ENCODE data around the gene CD99. TPM values are rescaled to one million over a fixed set of nuclear protein-coding genes. Genes with fewer than 3 reads are reported as not detected.

CD99 gene
- total and polyA plus RNA-seq, 2 of the 13 experiments (the other 11 are each of a cell fraction or from before 2014, with no cell fraction given): 78.8 to 111 TPM

GRCh38 chrX:2654436-2655340 lies 36.4 kb upstream of the CD99 start (continued):
- TF ChIP-seq ARID5B (CRISPR knock-in tag; IDR thresholded peaks at IDR 0.05): peak; percentile 66; the same call in 1 of the 2 replicates
- TF ChIP-seq ZNF788 (CRISPR knock-in tag; IDR thresholded peaks at IDR 0.05; ENCODE audit: borderline replicate concordance): peak; percentile 29; the same call in 1 of the 2 replicates
- no peak for TF ChIP-seq ZFP36L1 (CRISPR knock-in tag; IDR thresholded peaks at IDR 0.05)
- TF ChIP-seq ZFAT (CRISPR knock-in tag; conservative IDR thresholded peaks at IDR 0.05): no peak
- TF ChIP-seq KDM5A (IDR thresholded peaks at IDR 0.05; ENCODE audit: borderline replicate concordance, low read length): peak; percentile 54; the same call in 1 of the 2 replicates
- peak; percentile 19; the same call in 1 of the 3 replicates for TF ChIP-seq MXI1 (IDR thresholded peaks at IDR 0.05; ENCODE audit: borderline replicate concordance, low read depth, low read length)
- peak; percentile 73; the same call in 1 of the 2 replicates for TF ChIP-seq RXRA (CRISPR knock-in tag; IDR thresholded peaks at IDR 0.05)
- TF ChIP-seq ZNF609 (CRISPR knock-in tag; IDR thresholded peaks at IDR 0.05; ENCODE audit: borderline replicate concordance): peak; percentile 65
- TF ChIP-seq THAP9 (CRISPR knock-in tag; IDR thresholded peaks at IDR 0.05; ENCODE audit: borderline replicate concordance): 0 out of 2 replicates have a peak, but pooled peaks have one; percentile 23
- TF ChIP-seq RXRB (CRISPR knock-in tag; IDR thresholded peaks at IDR 0.05; ENCODE audit: borderline replicate concordance): peak; percentile 78
- TF ChIP-seq ZNF644 (CRISPR knock-in tag; IDR thresholded peaks at IDR 0.05; ENCODE audit: low read depth): 0 out of 2 replicates have a peak, but pooled peaks have one; percentile 14
- peak; percentile 31; the same call in 1 of the 2 replicates for TF ChIP-seq ZNF232 (CRISPR knock-in tag; IDR thresholded peaks at IDR 0.05; ENCODE audit: borderline replicate concordance)
- peak; percentile 52; the same call in 1 of the 2 replicates for TF ChIP-seq ZNF614 (CRISPR knock-in tag; IDR thresholded peaks at IDR 0.05; ENCODE audit: borderline replicate concordance)
- peak; percentile 76 for TF ChIP-seq FOXA3 (CRISPR knock-in tag; IDR thresholded peaks at IDR 0.05)
- TF ChIP-seq MEF2D (CRISPR knock-in tag; IDR thresholded peaks at IDR 0.05): peak; percentile 20; the same call in 1 of the 2 replicates
- 0 out of 2 replicates have a peak, but pooled peaks have one; percentile 30 for TF ChIP-seq TARDBP (CRISPR knock-in tag; IDR thresholded peaks at IDR 0.05)

All from HepG2 (cell line).